ENCODE results near the gene UQCRHL.
"Not testable (repeated sequence)": the region's sequence is repeated elsewhere in the genome, so short reads cannot be mapped to it uniquely, and the experiment has no call there.

The UQCRHL gene
- 4.0 to 7.5 reads per million in 2 experiments for total RNA-seq

GRCh38 chr1:15807549-15807948 lies at the start of gene UQCRHL:
Gene UQCRHL, minus strand, starts transcription at chr1:15807649. Its CDS starts 0 bp downstream, at chr1:15807649.
- not testable (repeated sequence) for DNase-seq (ENCODE audit: low read depth)

DNA sequence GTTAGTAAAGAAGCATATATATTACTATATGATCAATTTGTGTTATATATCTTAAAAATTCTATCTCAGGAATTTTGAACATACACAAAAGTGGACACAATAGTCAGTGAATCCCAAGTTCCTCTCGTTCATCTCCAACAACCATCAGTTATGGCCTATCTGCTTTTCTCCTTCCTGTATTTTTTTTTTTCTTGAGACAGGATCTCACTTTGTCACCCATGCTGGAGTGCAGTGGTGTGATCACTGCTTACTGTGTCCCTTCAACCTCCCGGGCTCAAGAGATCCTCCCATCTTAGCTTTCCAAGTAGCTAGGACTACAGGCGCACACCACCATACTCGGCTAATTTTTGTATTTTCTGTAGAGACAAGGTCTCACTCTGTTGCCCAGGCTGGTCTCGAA lies 49.4 kb upstream of the UQCRHL start:
- DNase-seq (ENCODE audit: low read depth), result no peak

GRCh38 chr1:15852828-15853302 lies 45.4 kb upstream of the UQCRHL start:
- DNase-seq (ENCODE audit: low read depth), result no peak

DNA sequence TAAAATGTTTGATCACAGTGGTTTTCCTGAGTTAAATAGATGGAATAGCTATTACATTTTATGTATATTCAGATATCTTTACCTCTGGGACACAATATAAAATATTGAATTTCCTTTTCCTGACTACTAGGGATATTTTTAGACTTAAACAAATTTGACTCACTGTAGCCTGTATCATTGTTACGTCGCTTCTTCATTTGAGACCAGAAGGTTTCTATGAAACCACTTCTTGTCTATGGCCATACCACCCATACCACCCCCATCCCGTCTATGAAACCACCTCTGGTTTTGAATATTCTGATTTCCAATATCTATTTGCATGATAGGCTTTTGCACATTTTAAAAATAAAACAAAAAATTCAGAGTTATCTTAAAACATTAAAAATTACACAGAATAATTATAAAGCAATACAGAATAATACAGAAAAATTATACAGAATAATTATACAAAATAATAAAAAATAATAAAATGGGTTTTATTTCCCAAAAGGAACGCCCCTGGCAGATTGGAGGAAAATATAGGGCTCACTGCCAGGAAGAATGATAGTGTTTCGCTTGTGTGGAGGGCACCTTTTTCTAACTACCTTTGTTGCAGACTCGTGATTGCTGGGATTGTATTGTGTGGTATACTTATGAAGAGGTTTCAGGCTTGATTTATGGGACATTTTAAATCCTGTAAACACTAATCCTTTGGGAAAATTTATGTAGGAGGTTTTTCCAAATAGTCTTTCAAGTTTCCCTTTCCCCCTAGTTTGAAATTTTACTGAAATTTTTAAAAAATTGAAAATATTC lies 44.8 kb upstream of the UQCRHL start:
- DNase-seq (ENCODE audit: low read depth), result no peak

DNA sequence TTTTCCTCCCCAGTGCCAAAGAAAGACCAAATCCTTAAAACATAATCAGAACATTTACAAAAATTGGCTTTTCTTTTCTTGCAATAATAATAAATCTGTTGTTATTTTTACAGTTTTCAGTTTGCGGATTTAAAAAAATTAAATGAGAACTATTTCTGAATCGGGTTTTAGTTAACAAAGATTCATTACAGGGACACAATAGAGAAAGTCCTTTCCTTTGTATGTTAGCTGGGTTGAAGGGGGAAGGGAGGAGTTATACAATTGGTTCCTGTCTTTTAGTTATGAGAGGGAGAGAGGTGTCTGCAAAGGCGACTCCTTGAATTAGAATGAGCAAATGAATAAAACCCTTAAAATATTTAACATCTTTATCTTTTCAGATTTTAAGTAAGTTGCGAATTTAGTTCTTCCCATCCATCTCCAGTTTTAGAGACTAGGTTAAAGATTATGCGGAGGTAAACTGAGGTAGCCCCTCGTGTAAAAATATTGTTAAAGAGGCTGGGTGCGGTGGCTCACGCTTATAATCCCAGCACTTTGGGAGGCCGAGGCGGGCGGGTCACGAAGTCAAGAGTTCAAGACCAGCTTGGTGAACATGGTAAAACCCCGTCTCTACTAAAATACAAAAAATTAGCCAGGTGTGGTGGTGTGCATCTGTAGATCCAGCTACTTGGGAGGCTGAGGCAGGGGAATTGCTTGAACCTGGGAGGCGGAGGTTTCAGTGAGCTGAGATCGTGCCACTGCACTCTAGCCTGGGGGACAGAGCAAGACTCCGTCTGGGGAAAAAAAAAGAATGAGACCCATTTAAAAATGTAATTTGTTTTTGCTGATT lies 44.0 kb upstream of the UQCRHL start:
- no peak for DNase-seq (ENCODE audit: low read depth)

GRCh38 chr1:15850471-15851001 lies 43.1 kb upstream of the UQCRHL start:
- no peak for DNase-seq (ENCODE audit: low read depth)

DNA sequence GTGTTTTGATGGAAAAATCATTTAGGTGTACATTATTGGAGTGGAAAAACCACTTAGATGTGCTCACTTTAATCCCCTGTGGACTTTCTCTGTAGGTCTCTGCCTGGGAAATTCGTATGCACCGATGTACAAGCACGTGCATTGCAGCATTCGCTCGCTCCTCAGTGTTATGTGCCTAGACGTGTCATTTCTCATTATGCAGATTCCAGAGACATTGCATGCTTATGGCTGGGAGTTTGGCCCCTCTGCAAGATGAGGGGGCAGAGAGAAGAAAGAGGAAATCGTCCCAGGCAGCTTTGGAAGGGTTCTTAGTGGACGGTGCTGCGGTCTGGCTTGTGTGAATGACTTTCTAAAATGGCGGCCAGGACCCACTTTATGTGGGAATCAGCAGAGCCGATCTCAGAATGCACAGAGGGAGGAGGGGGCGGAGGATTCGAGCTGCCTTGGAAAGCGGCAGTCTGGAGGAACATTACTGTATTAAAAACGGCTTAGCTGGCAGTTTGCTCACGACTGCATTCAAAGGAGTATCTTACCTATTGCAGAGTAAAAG lies 42.4 kb upstream of the UQCRHL start:
- DNase-seq (ENCODE audit: low read depth), result no peak

DNA sequence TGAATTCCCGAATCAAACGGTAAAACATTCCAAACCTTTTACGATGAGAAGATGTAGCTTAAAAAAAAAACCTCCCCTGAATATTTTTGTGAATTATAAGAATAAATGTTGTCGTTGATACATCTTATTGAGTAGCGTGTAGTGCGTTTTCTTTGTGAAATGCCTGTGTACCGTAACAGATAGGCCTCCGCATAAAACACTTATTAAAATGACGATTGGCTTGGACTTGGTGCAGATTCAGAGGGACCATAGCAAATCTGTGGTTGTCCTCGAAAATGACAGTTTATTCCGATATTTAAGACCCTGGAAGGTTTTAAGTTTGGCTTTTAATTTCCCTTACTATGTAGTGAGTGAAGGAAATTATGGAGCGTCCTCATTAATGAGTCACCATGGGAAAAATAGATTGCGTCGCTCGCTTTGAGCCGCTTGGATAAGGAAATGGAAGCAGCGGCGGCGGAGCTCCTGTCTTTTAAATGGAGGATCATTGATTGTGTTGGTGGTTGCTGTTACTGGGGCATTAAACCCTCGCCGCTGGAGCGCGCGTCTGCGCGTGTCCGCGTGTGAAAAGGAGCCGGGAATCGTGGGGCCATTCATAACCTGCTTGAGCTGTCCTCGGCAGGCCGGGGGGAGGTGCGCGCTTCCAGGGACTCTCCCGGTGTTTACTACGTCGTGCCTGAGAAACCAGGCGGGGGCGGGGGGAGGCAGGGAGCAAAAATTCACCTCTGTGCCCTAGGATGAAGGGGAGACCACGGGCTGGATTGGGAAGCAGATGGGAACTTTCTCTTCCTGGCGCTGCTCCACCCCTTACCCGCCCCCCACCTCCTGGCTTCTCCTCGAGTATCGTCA lies 41.7 kb upstream of the UQCRHL start:
- DNase-seq (ENCODE audit: low read depth), result peak; percentile 64

DNA sequence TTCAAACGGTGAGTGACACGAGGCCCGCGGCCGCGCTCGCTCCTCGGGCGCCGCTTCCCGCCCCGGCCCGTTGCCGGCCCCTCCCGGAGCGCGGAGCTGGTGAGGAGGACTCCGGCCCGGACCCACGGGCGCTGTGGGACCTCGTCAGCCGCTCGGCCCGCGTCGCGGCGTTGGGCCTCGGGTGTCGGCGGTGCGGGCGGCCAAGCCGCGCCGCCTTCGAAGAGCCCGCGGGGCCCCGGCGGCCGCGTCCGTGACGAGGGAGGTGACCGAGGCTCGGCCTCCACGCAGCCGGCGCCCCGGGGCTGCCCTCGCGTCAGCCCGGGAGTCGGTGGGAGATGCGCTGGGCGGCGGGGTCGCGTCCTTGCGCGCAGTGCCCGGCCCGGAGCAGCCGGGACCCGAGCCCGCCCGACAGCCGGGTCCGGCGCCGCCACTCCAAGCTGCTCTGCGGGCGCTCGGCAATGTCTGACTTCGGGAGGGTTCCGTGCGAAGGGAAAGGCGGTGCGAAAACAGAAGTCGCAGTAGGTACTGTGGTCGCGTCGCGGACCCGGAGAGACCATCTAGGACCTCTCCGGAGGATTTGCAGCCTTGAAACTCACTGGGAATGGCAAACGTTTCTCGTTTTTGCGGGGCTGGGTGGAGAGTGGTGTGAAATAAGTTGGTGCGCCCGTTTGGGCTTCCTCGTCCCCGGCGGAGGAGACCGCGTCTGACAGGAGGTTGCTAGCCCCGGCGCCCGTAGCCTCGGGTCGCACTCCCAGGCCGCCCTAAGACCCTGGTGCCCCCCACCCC lies 40.9 kb upstream of the UQCRHL start:
- peak; percentile 18 for DNase-seq (ENCODE audit: low read depth)

DNA sequence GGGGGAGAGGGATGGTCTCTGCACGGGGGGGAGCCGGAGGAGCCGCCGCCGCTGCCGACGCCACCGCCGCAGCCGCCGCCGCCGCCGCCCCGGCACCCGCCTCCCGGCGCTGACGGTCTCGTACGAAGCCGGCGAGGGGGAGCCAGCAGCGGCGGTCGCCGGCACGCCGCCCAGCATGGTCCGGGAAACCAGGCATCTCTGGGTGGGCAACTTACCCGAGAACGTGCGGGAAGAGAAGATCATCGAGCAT lies 40.4 kb upstream of the UQCRHL start:
- no peak for DNase-seq (ENCODE audit: low read depth)

GRCh38 chr1:15847100-15847892 lies 39.8 kb upstream of the UQCRHL start, which contains the start of gene SPEN:
Gene SPEN, plus strand, starts transcription at chr1:15847707. Its CDS starts 361 bp downstream, at chr1:15848068.
- peak; percentile 96 for DNase-seq (ENCODE audit: low read depth)

DNA sequence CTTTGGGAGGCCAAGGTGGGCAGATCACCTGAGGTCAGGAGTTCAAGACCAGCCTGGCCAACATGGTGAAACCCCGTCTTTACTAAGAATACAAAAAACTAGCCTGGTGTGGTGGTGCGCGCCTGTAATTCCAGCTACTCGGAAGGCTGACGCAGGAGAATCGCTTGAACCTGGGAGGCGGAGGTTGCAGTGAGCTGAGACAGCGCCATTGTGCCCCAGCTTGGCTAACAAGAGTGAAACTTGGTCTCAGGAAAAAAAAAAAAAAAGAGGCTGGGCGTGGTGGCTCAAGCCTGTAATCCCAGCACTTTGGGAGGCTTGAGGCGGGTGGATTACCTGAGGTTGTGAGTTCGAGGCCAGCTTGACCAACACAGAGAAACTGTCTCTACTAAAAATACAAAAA lies 38.6 kb upstream of the UQCRHL start:
- DNase-seq (ENCODE audit: low read depth), result not testable (repeated sequence)

DNA sequence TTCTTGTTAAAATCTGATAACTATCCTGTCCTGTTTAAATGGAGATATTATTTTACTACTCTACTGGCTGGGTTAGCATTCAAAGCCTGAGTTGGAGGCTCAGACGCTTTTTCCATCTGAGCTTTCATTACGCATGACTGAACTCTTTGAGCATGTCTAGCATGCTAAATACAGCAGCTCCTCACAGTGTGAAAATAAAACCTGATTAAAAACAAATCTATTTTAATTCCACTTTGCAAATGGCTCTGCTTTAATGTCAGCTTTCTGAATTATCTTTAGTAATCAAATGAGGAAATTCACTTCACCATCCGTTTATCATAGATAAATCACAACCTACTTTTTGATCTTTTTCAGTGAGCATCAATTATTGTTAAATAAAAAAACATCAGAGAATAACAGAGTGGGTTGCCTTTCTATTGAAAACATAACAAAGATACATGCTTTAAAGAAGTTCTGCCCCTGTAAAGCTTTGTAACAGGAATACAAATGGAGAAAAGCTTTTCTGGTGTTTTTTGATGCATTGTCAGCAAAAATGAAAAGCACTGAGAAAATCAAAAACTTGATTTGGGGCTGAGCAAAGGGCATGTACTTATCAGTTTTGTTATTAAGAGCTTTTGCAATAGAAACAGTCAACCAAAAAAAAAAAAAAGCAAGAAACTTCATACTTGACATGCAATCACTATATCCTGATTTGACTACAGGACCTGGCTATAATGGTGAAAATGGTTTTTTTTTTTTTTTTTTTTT lies 36.5 kb upstream of the UQCRHL start:
- no peak for DNase-seq (ENCODE audit: low read depth)

DNA sequence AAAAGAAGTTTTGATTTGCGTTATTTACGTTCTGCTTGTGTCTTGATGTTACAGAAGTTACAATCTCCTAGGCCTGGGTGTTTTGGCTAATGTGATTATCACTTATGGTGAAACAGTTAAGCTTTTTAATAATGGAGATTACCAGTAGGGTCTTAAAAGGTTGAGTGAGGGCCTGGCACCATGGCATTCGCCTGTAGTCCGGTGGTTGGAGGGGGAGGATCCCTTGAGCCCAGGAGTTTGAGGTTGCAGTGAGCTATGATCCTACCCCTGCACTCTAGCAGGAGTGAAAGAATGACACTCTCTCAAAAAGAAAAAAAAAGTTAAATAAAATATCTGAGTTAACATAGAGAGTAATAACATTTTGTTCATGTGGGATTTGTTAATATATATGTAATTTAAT lies 31.3 kb upstream of the UQCRHL start:
- no peak for DNase-seq (ENCODE audit: low read depth)

DNA sequence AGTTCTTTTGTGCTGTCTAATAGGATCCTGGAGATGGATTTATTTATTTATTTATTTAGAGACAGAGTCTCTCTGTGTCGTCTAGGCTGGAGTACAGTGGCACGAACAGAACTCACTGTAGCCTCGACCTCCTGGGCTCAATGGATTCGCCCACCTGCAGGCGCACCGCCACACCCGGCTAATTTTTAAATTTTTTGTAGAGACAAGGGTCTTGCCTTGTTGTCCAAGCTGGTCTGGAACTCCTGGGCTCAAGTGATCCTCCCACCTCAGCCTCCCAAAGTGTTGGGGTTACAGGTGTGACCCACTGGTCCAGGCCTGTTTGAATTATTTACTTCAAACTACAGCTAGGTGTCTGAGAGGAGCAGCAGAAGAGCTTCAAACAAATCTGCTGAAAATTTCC lies 30.5 kb upstream of the UQCRHL start:
- no peak for DNase-seq (ENCODE audit: low read depth)

GRCh38 chr1:15836772-15837669 lies 29.6 kb upstream of the UQCRHL start:
- peak; percentile 13 for DNase-seq (ENCODE audit: low read depth)

- DNase-seq (ENCODE audit: low read depth), result not testable (repeated sequence)
These were observed 29.0 kb upstream of the UQCRHL start for GRCh38 chr1:15836511-15836771.

DNA sequence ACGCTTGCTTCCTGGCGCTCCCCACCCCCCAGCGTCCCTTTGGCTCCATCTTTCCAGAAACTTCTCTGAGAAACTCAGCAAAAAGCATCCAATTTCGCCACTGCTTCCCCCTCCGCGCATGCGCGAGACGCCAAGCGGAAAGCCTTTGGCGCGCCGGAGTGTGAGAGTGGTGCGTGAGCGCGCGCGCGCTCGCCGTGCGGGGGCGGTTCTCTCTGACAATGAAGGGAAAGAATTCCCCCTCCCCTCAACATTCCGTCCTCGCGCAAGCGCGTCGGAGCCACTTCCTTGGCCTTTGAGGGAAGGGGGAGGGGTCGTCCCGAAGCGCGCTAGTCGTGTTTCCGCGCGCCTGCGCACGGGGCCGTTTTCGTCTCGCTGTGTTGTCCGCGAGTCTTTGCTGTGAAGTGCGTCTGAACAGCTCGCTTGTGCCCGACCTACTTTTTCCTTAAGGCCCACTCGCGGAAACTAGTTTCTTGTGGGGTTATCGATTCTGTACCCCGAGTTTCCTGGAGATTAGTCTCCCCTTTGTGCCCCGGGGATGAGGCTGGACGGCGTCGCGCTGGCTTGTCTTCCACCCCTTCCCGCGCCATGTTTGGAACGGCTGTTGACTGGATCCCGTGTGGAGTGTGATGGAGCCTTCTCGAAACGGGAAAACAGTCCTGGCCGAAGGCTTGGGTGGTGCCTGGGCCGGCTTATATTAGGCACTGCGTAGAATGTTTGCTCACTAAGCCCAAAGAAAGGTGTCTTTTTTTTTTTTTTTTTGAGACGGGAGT lies 28.5 kb upstream of the UQCRHL start:
- peak; percentile 98 for DNase-seq (ENCODE audit: low read depth)
